Right lobe of liver (tissue), 4 donors: Measurements from ENCODE around the gene MTRFR.

Experiments used
- CTCF ChIP-seq, 4 donors: fragments of 200-600 bp in 3 of 4; fragments of 450-650 bp in 1 of 4; IDR thresholded peaks; one replicate each; pipeline versions ENCODE4 v1.5.1 to v1.8.0; 2016 to 2022; ENCODE audit warnings: antibody characterized with exemption in 4 of 4, mild to moderate bottlenecking in 2 of 4
- POLR2A ChIP-seq: fragments of 450-650 bp; IDR thresholded peaks from one replicate; pipeline ENCODE4 v1.6.1; 2017; ENCODE audit warnings: antibody characterized with exemption, mild to moderate bottlenecking
- donor health status: DM: no; HTN: no; CAD: no.
- donor health status: DM: no; HTN: no; CAD: no.
- donor health status: DM: no; HTN: yes; CAD: no.

- TF ChIP-seq CTCF (IDR thresholded peaks at IDR 0.05) (no peak), POLR2A (no peak)
Measured at GRCh38 chr12:123269896-123270213, 36.6 kb downstream of the MTRFR start.
